A549 (cell line): Measurements from ENCODE around the gene ATP5ME. TPM values are rescaled to one million over a fixed set of nuclear protein-coding genes. Genes with fewer than 3 reads are reported as not detected.

ENCODE experiments used
- ATAC-seq, 2 experiments: fragments of 200-7000 bp in 1 of 2; fragments of >200 bp in 1 of 2; cut with Nextera tagmentation in 1 of 2; cut with Tn5 transposase in 1 of 2; 3 replicates each; pipeline versions ENCODE4 v1.8.0 to v1.9.1; 2018 to 2020; ENCODE audit warnings: mild to moderate bottlenecking in 1 of 2, moderate library complexity in 1 of 2
- CTCF ChIA-PET: fragments of 300-600 bp; sonication (Branson Sonifier 250); formaldehyde crosslinking; extraction: SDS; loops from one replicate; lab custom pipeline; 2021; ENCODE audit warnings: antibody characterized with exemption, inconsistent platforms; lab: Yijun Ruan, JAX
- POLR2A ChIA-PET: fragments of 350-600 bp; formaldehyde crosslinking; extraction: SDS; loops from one replicate; lab custom pipeline; 2021; ENCODE audit warnings: antibody characterized with exemption, inconsistent platforms; lab: Yijun Ruan, JAX
- DNase-seq, 2 experiments: peaks; one replicate each; pipeline versions ENCODE4 v3.0.0 to v3.0.0-alpha.2; 2011 to 2016; ENCODE audit warnings: low read depth in 1 of 2, low spot score in 1 of 2
- FAIRE-seq: peaks from 2 replicates; lab custom pipeline; 2011; peaks lifted over from hg19 to GRCh38; lab: Jason Lieb, UNC
- H3K27ac ChIP-seq, 2 experiments: fragments of >200 bp; sonication (Bioruptor Twin); formaldehyde crosslinking; 3 replicates each; pipeline ENCODE4 v1.5.1; 2016 to 2017
- H3K4me1 ChIP-seq: fragments of >200 bp; sonication (Bioruptor Twin); formaldehyde crosslinking; 3 replicates; pipeline ENCODE4 v1.6.1; 2016
- H3K4me2 ChIP-seq: fragments of >200 bp; sonication (Bioruptor Twin); formaldehyde crosslinking; 3 replicates; pipeline ENCODE4 v1.6.1; 2016
- H3K4me3 ChIP-seq: fragments of >200 bp; sonication (Bioruptor Twin); formaldehyde crosslinking; 3 replicates; pipeline ENCODE4 v1.5.1; 2016
- H3K9me3 ChIP-seq: fragments of >200 bp; sonication (Bioruptor Twin); formaldehyde crosslinking; 3 replicates; pipeline ENCODE4 v1.6.1; 2016
- ATOH8 ChIP-seq: fragments of 250-450 bp; sonication (Bioruptor Pico); IDR thresholded peaks from 2 replicates; pipeline ENCODE4 v1.5.0; 2020; ENCODE audit warnings: low read depth, mild to moderate bottlenecking, moderate library complexity
- BHLHE40 ChIP-seq: IDR thresholded peaks from 2 replicates; pipeline ENCODE4 v1.6.1; 2012; ENCODE audit warnings: low read depth, low read length, inconsistent platforms
- CBX8 ChIP-seq: fragments of 200-600 bp; sonication (generic); IDR thresholded peaks from 2 replicates; pipeline ENCODE4 v1.6.1; 2016
- CHD2 ChIP-seq: fragments of 150-350 bp; IDR thresholded peaks from 2 replicates; pipeline ENCODE4 v1.6.1; 2014; ENCODE audit warnings: low read length; ENCODE audit not compliant: partially characterized antibody
- CHD4 ChIP-seq: fragments of 200-600 bp; sonication (generic); IDR thresholded peaks from 2 replicates; pipeline ENCODE4 v1.6.1; 2016; ENCODE audit warnings: antibody characterized with exemption, mild to moderate bottlenecking, borderline replicate concordance
- CTCF ChIP-seq: fragments of >200 bp; sonication (Bioruptor Twin); formaldehyde crosslinking; IDR thresholded peaks from 3 replicates; pipeline ENCODE4 v1.5.1; 2016
- EHF ChIP-seq: fragments of 250-450 bp; sonication (Bioruptor Pico); IDR thresholded peaks from 2 replicates; pipeline ENCODE4 v1.5.0; 2020; ENCODE audit warnings: mild to moderate bottlenecking
- EHMT2 ChIP-seq: fragments of 200-600 bp; sonication (generic); IDR thresholded peaks from 2 replicates; pipeline ENCODE4 v1.6.1; 2016; ENCODE audit warnings: antibody characterized with exemption, low read depth, mild to moderate bottlenecking, moderate library complexity
- FOSB ChIP-seq: fragments of 250-450 bp; sonication (Bioruptor Pico); IDR thresholded peaks from 2 replicates; pipeline ENCODE4 v1.5.0; 2020; ENCODE audit warnings: mild to moderate bottlenecking, moderate library complexity
- FOXS1 ChIP-seq: fragments of 250-450 bp; sonication (Bioruptor Pico); IDR thresholded peaks from 2 replicates; pipeline ENCODE4 v1.5.0; 2020; ENCODE audit warnings: mild to moderate bottlenecking, moderate library complexity
- HDAC2 ChIP-seq: fragments of 200-600 bp; sonication (generic); IDR thresholded peaks from 2 replicates; pipeline ENCODE4 v1.6.1; 2016
- HES2 ChIP-seq: fragments of >200 bp; sonication (Bioruptor Twin); formaldehyde crosslinking; IDR thresholded peaks from 2 replicates; pipeline ENCODE4 v1.6.1; 2016
- HEYL ChIP-seq: fragments of 250-450 bp; sonication (Bioruptor Pico); IDR thresholded peaks from 2 replicates; pipeline ENCODE4 v1.8.0; 2021; ENCODE audit warnings: mild to moderate bottlenecking, moderate library complexity
- HMGXB4 ChIP-seq: fragments of 250-450 bp; sonication (Bioruptor Pico); IDR thresholded peaks from 2 replicates; pipeline ENCODE4 v1.5.0; 2021; ENCODE audit warnings: mild to moderate bottlenecking, moderate library complexity, borderline replicate concordance
- HOXB13 ChIP-seq: fragments of 250-450 bp; sonication (Bioruptor Pico); IDR thresholded peaks from 2 replicates; pipeline ENCODE4 v1.5.0; 2020; ENCODE audit warnings: low read depth, mild to moderate bottlenecking, moderate library complexity
- KDM1A ChIP-seq: fragments of 200-600 bp; sonication (generic); IDR thresholded peaks from 2 replicates; pipeline ENCODE4 v1.6.1; 2016; ENCODE audit warnings: low read depth, mild to moderate bottlenecking
- MAX ChIP-seq: IDR thresholded peaks from 2 replicates; pipeline ENCODE4 v1.6.1; 2012
- MYC ChIP-seq: IDR thresholded peaks from 2 replicates; pipeline ENCODE4 v1.6.1; 2012; ENCODE audit warnings: mild to moderate bottlenecking, inconsistent platforms, low read length, improper control_type of control experiment, borderline replicate concordance
- NR3C1 ChIP-seq: fragments of >200 bp; sonication (Bioruptor Twin); formaldehyde crosslinking; IDR thresholded peaks from 3 replicates; pipeline ENCODE4 v1.6.1; 2017
- PHF8 ChIP-seq: fragments of 200-600 bp; sonication (generic); IDR thresholded peaks from 2 replicates; pipeline ENCODE4 v1.6.1; 2016; ENCODE audit warnings: low read depth, mild to moderate bottlenecking, antibody characterized with exemption, moderate library complexity, borderline replicate concordance
- RNF2 ChIP-seq: fragments of 200-600 bp; sonication (generic); IDR thresholded peaks from 2 replicates; pipeline ENCODE4 v1.6.1; 2016; ENCODE audit warnings: low read depth, mild to moderate bottlenecking, antibody characterized with exemption, moderate library complexity, borderline replicate concordance
- TP53 ChIP-seq: fragments of 250-450 bp; sonication (Bioruptor Pico); IDR thresholded peaks from 2 replicates; pipeline ENCODE4 v1.5.0; 2021; ENCODE audit warnings: mild to moderate bottlenecking, moderate library complexity
- ZFP36 ChIP-seq: fragments of 450-650 bp; IDR thresholded peaks from 2 replicates; pipeline ENCODE4 v1.6.1; 2014; ENCODE audit warnings: borderline replicate concordance; ENCODE audit not compliant: partially characterized antibody
- WGBS: methylation state at CpG from one replicate; pipeline ENCODE4 v1.1.6; 2017; ENCODE audit errors: missing lambda C conversion rate; 5-methylcytosine and 5-hydroxymethylcytosine counted together
- polyA plus RNA-seq, 4 experiments: library from polyadenylated mRNA; depleted of rRNA in 3 of 4; stranded (reverse); fragments of >200 nt; fragmentation: RNase III in 1 of 4; extraction: RNeasy Plus Mini Kit Qiagen cat#74134 plus additional on column Dnase treatment in 1 of 4; gene quantifications; 2 replicates in 3 of 4; 3 replicates in 1 of 4; pipeline ENCODE4 v1.2.3, GENCODE V29; 2011 to 2017

ATP5ME gene
- polyA plus RNA-seq, 2 of the 4 experiments (the other 2 are of a cell fraction) = 198 to 659 TPM

- Histone ChIP-seq H3K9me3 (no peaks in the 10 kb centered on the region), H3K4me2 (no peak overlapping the region), H3K4me1 (no peaks in the 10 kb centered on the region), H3K27ac (no peak overlapping the region), H3K4me3 (no peak overlapping the region)
- ChIA-PET CTCF (no interaction called here), POLR2A (no interaction called here)
- ATAC-seq (no peak), FAIRE-seq (no peak), DNase-seq (no peak)
- TF ChIP-seq CHD4 (no peak), HMGXB4 (no peak), BHLHE40 (no peak), CBX8 (no peak), EHF (no peak), HDAC2 (no peak), CTCF (no peak), TP53 (CRISPR knock-in tag) (no peak), HES2 (no peak), CHD2 (no peak), FOSB (no peak), HOXB13 (CRISPR knock-in tag) (no peak), MAX (no peak), ATOH8 (CRISPR knock-in tag) (no peak), EHMT2 (no peak), KDM1A (no peak), FOXS1 (no peak), MYC (no peak), NR3C1 (no peak), ZFP36 (no peak)
- 10% methylated on average over 4 of the region's 6 CpGs for WGBS
Observed at GRCh38 chr4:632926-633325, 41.1 kb downstream of the ATP5ME start.

- H3K4me2 ChIP-seq = no peak overlapping the region
- FAIRE-seq (no peak), ATAC-seq (no peak), DNase-seq (no peak)
- H3K4me1 ChIP-seq = no peaks in the 10 kb centered on the region
- no peaks in the 10 kb centered on the region for H3K9me3 ChIP-seq
- H3K27ac ChIP-seq = no peak overlapping the region
- POLR2A ChIA-PET = no interaction called here
- CTCF ChIA-PET = no interaction called here
- no peak overlapping the region for H3K4me3 ChIP-seq
- TF ChIP-seq CTCF (no peak), RNF2 (no peak), HOXB13 (CRISPR knock-in tag) (no peak), PHF8 (no peak), HEYL (no peak)
- WGBS = 21% methylated on average over 5 of the region's 16 CpGs
Observed at GRCh38 chr4:632196-632790, 41.8 kb downstream of the ATP5ME start.
